Measurements from ENCODE around the gene TRAF7. TPM values are rescaled to one million over a fixed set of nuclear protein-coding genes. Genes with fewer than 3 reads are reported as not detected.

Gene TRAF7
- total RNA-seq, 1 experiment from 2014 or later, result 39.5 TPM

GRCh38 chr16:2206420-2206779 is 50.8 kb downstream of the TRAF7 start:
- Histone ChIP-seq H3K36me3 (peaks cover 45% of the 10 kb centered on the region), H3K4me1 (replicated peaks) (peaks cover 13% of the 10 kb centered on the region), H3K27me3 (replicated peaks) (no peaks in the 10 kb centered on the region), H3K9me3 (replicated peaks) (no peaks in the 10 kb centered on the region), H3K4me3 (peak overlapping the region; percentile 96; the same call in 1 of the 2 replicates), H3K27ac (no peak overlapping the region)
- no peak for DNase-seq (ENCODE audit: low read depth in 1 of 2, low spot score in 2 of 2)

DNA sequence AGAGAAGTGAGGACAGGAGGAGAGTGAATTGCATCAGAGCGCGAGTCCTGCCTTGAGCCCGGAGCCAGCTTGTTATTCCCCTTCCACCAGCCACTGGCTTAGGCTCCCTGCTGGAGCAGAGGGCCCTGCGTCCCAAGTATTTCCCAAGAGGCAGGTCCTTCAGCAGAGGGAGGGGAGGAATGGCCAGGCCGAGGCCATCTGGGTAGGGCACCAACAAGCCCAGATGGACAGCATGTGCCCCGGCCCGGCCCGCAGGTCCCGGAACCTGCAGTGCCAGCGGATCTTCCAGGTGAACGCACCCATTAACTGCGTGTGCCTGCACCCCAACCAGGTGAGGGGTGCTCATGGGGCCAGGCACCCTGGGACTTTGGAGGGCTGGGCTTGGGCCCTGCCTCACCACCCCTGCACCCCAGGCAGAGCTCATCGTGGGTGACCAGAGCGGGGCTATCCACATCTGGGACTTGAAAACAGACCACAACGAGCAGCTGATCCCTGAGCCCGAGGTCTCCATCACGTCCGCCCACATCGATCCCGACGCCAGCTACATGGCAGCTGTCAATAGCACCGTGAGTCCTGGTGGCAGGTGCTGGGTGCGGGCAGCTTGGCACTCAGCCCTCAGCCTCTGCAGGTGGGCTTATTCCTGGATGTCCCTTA is 51.3 kb downstream of the TRAF7 start:
- Histone ChIP-seq H3K4me3 (no peak overlapping the region), H3K27me3 (replicated peaks) (no peaks in the 10 kb centered on the region), H3K36me3 (peaks cover 50% of the 10 kb centered on the region), H3K27ac (no peak overlapping the region), H3K4me1 (replicated peaks) (peaks cover 13% of the 10 kb centered on the region), H3K9me3 (replicated peaks) (no peaks in the 10 kb centered on the region)
- DNase-seq (ENCODE audit: low read depth in 1 of 2, low spot score in 2 of 2), result no peak

- Histone ChIP-seq H3K27ac (no peak overlapping the region), H3K9me3 (replicated peaks) (no peaks in the 10 kb centered on the region; the same call in 1 of the 2 replicates), H3K36me3 (peaks cover 60% of the 10 kb centered on the region), H3K27me3 (replicated peaks) (no peaks in the 10 kb centered on the region), H3K4me1 (replicated peaks) (peaks cover 18% of the 10 kb centered on the region), H3K4me3 (no peak overlapping the region)
- DNase-seq (ENCODE audit: low read depth in 1 of 2, low spot score in 2 of 2), result no peak
These were observed 52.3 kb downstream of the TRAF7 start for GRCh38 chr16:2207872-2208271.

GRCh38 chr16:2208308-2208707 is 52.7 kb downstream of the TRAF7 start:
- no peak for DNase-seq (ENCODE audit: low read depth in 1 of 2, low spot score in 2 of 2)
- no peak overlapping the region for H3K4me3 ChIP-seq
- H3K9me3 ChIP-seq (replicated peaks), result no peaks in the 10 kb centered on the region; the same call in 1 of the 2 replicates
- H3K36me3 ChIP-seq, result peaks cover 64% of the 10 kb centered on the region
- no peak overlapping the region for H3K27ac ChIP-seq
- peaks cover 22% of the 10 kb centered on the region for H3K4me1 ChIP-seq (replicated peaks)
- no peaks in the 10 kb centered on the region for H3K27me3 ChIP-seq (replicated peaks)

GRCh38 chr16:2208772-2209171 is 53.2 kb downstream of the TRAF7 start:
- H3K4me1 ChIP-seq (replicated peaks), result peaks cover 26% of the 10 kb centered on the region
- no peak overlapping the region for H3K27ac ChIP-seq
- DNase-seq (ENCODE audit: low read depth in 1 of 2, low spot score in 2 of 2), result no peak
- H3K9me3 ChIP-seq (replicated peaks), result no peaks in the 10 kb centered on the region; the same call in 1 of the 2 replicates
- no peaks in the 10 kb centered on the region for H3K27me3 ChIP-seq (replicated peaks)
- H3K36me3 ChIP-seq, result peaks cover 66% of the 10 kb centered on the region
- H3K4me3 ChIP-seq, result no peak overlapping the region

- peaks cover 30% of the 10 kb centered on the region for H3K4me1 ChIP-seq (replicated peaks)
- no peak overlapping the region for H3K27ac ChIP-seq
- H3K36me3 ChIP-seq, result peaks cover 69% of the 10 kb centered on the region
- H3K9me3 ChIP-seq (replicated peaks), result peaks cover 3% of the 10 kb centered on the region
- no peak overlapping the region for H3K4me3 ChIP-seq
- no peaks in the 10 kb centered on the region for H3K27me3 ChIP-seq (replicated peaks)
- no peak for DNase-seq (ENCODE audit: low read depth in 1 of 2, low spot score in 2 of 2)
These were observed 53.9 kb downstream of the TRAF7 start for GRCh38 chr16:2209258-2210008.

GRCh38 chr16:2210009-2210332 is 54.4 kb downstream of the TRAF7 start:
- peaks cover 26% of the 10 kb centered on the region for H3K4me1 ChIP-seq (replicated peaks)
- no peak for DNase-seq (ENCODE audit: low read depth in 1 of 2, low spot score in 2 of 2)
- peaks cover 70% of the 10 kb centered on the region for H3K36me3 ChIP-seq
- no peak overlapping the region for H3K27ac ChIP-seq
- H3K4me3 ChIP-seq, result no peak overlapping the region
- H3K9me3 ChIP-seq (replicated peaks), result peaks cover 3% of the 10 kb centered on the region
- H3K27me3 ChIP-seq (replicated peaks), result no peaks in the 10 kb centered on the region

DNA sequence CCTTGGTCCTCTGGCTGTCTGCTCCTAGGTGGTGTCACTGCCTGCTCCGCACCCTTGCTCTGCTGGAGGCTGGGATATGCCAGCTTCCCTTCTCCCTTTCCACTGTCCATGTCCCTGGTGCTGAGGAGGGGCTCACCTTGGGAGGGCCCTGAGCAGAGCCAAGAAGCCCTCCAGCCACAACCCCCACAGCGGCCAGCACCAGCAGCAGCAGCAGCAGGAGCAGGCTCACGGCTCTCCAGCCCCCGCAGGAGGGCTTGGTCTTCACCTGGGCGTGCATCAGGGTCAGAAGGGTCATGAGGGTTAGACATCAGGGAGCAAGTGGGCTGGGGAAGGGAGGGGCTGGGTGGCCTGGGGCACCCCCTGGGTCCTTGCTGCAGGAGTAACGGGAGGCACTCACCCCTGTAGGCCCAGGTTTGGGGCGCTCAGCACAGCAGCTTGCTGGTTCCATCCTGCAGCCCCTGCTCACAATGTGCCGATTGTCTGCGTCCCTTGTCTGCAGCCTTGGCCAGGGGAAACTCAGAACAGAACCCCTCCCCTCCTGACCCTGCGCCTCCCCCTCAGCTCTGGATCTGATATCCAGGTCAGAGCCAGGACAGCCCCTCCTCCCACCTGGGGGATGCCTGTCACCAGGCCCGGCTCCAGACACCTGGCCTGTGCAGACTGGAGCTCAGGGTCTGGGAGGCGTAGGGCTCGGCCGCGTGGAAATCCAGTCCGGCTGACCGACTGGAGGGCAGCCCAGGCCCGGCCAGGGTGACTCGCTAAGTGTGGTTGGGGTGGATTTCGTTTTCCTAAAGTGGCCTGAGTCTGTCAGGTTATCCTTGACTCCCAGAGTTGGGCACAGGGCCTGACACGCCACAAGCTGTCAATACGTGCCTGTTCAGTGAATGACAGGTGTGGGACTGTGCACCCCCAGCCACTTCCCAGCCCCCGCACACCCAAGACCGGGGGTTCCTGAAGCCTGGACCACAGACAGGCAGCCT is 55.1 kb downstream of the TRAF7 start, which contains the start of gene BRICD5:
Gene BRICD5, minus strand, starts transcription at position 478 of the 980 bp plus-strand sequence. Its CDS starts 30 bp downstream, at position 448.
- Histone ChIP-seq H3K36me3 (peaks cover 67% of the 10 kb centered on the region), H3K9me3 (replicated peaks) (peaks cover 3% of the 10 kb centered on the region), H3K4me1 (replicated peaks) (peaks cover 25% of the 10 kb centered on the region), H3K4me3 (no peak within 1 kb of the TSS), H3K27me3 (replicated peaks) (no peaks in the 10 kb centered on the region), H3K27ac (no peak within 1 kb of the TSS)
- DNase-seq (ENCODE audit: low read depth in 1 of 2, low spot score in 2 of 2), result no peak

GRCh38 chr16:2211923-2212347 is 56.4 kb downstream of the TRAF7 start:
- DNase-seq (ENCODE audit: low read depth in 1 of 2, low spot score in 2 of 2), result no peak
- peaks cover 64% of the 10 kb centered on the region for H3K36me3 ChIP-seq
- H3K9me3 ChIP-seq (replicated peaks), result peaks cover 3% of the 10 kb centered on the region
- H3K27me3 ChIP-seq (replicated peaks), result no peaks in the 10 kb centered on the region
- peaks cover 17% of the 10 kb centered on the region for H3K4me1 ChIP-seq (replicated peaks)
- H3K4me3 ChIP-seq, result no peak overlapping the region
- H3K27ac ChIP-seq, result no peak overlapping the region

- Histone ChIP-seq H3K4me3 (peak overlapping the region; percentile 99), H3K9me3 (replicated peaks) (peaks cover 3% of the 10 kb centered on the region), H3K27me3 (replicated peaks) (no peaks in the 10 kb centered on the region), H3K36me3 (peaks cover 56% of the 10 kb centered on the region), H3K27ac (no peak overlapping the region), H3K4me1 (replicated peaks) (peaks cover 17% of the 10 kb centered on the region)
- DNase-seq (ENCODE audit: low read depth in 1 of 2, low spot score in 2 of 2), result no peak
These were observed 57.1 kb downstream of the TRAF7 start for GRCh38 chr16:2212362-2213324.

DNA sequence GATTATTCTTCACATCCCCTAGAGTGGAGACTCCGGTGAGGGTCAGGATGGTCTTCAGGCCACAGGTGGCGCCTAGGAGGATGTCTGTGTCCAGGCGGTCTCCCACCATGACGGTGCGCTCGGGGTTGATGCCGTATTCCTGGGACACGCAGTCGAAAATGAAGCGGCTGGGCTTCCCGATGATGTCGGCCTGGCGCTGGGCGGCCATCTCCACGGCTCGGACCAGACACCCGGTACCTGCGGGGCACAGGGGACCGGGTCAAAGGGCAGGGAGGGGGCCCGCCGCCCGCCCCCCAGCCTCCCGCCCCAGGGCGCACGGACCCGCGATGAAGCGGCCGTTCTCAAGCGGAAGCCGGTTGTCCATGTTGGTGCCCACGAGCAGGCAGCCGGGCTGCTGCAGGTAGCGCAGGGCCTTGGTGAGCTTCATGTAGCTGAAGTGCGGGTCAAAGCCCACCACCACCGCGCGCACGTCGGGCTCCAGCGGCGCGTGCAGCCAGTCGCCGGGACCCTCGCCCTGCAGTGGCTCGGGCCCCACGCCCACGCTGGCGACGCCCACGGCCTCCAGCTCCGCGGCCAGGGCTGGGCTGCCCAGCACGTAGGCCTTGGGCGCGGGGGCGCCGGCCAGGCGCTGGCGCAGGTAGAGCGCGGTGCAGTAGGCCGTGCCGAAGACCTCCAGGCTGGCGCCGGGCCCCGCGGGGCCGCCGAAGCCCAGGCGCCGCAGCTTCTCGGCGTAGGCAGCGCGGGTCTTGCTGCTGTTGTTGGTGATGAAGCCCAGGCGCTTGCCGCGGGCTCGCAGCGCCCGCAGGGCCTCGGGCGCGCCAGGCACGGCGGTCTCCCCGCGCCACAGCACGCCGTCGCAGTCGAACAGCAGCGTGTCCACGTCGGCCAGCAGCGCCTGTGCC is 58.5 kb downstream of the TRAF7 start:
- Histone ChIP-seq H3K4me1 (replicated peaks) (peaks cover 17% of the 10 kb centered on the region), H3K4me3 (peak overlapping the region; percentile 99), H3K36me3 (peaks cover 42% of the 10 kb centered on the region), H3K27ac (peak overlapping the region; percentile 56), H3K9me3 (replicated peaks) (peaks cover 3% of the 10 kb centered on the region), H3K27me3 (replicated peaks) (no peaks in the 10 kb centered on the region)
- no peak for DNase-seq (ENCODE audit: low read depth in 1 of 2, low spot score in 2 of 2)

DNA sequence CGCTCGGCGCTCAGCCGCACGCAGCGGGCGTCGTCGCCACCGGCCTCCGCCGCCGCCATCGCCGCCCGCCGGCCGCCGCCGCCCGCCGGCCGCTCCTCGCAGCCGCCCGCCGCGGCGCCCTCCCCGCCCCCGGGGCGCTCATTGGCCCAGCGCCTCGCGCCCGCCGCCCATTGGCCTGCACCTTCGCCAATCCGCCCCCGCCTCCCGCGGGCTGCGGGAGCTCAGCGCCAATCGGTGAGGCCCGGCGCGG is 59.1 kb downstream of the TRAF7 start, which contains the start of gene PGP:
Gene PGP, minus strand, starts transcription at position 122 of the 250 bp plus-strand sequence. Its CDS starts 63 bp downstream, at position 59.
- peaks cover 3% of the 10 kb centered on the region for H3K9me3 ChIP-seq (replicated peaks)
- peak within 1 kb of the TSS; percentile 99 for H3K4me3 ChIP-seq
- peak within 1 kb of the TSS; percentile 60 for H3K27ac ChIP-seq
- H3K27me3 ChIP-seq (replicated peaks), result no peaks in the 10 kb centered on the region
- peak in 1 of 2 experiments; percentile 99 for DNase-seq (ENCODE audit: low read depth in 1 of 2, low spot score in 2 of 2)
- H3K4me1 ChIP-seq (replicated peaks), result peaks cover 17% of the 10 kb centered on the region
- peaks cover 36% of the 10 kb centered on the region for H3K36me3 ChIP-seq

Data from SJSA1 (cell line).